Left cardiac atrium (tissue), 4 donors: Measurements from ENCODE around the gene RASSF8. TPM values are rescaled to one million over a fixed set of nuclear protein-coding genes. Genes with fewer than 3 reads are reported as not detected.

Source experiments
- ATAC-seq, 2 donors: fragments of 200-7000 bp; cut with Tn5 transposase; one replicate each; pipeline ENCODE4 v1.9.1; 2020; ENCODE audit warnings: mild to moderate bottlenecking in 2 of 2, moderate library complexity in 2 of 2
- DNase-seq: peaks from one replicate; pipeline ENCODE4 v3.0.0-alpha.2; 2020
- intact Hi-C, 2 donors: fragments of 100-400 bp; cut with DNase I; formaldehyde crosslinking; loops; one replicate each; pipeline versions ENCODE4 v1.14.1 to v1.15.1; 2022 to 2023
- total RNA-seq, 2 donors: library from RNA; stranded (reverse); fragmentation: NEBNext Ultra II Directional; extraction: Animal tissue kit (Norgen Biotek cat#: 25700); gene quantifications; one replicate each; pipeline ENCODE4 v1.2.1, GENCODE V29; 2021
- donor health status: DM: no; HTN: yes; CAD: no.
- donor health status: DM: no; HTN: yes; CAD: no; lungs with severe emphysema.
- donor health status: DM: yes; HTN: yes; CAD: no.
- donor health status: Dilated cardiomyopathy.

Gene RASSF8
- total RNA-seq, 2 donors from 2014 or later = 60.0 to 81.4 TPM

DNA sequence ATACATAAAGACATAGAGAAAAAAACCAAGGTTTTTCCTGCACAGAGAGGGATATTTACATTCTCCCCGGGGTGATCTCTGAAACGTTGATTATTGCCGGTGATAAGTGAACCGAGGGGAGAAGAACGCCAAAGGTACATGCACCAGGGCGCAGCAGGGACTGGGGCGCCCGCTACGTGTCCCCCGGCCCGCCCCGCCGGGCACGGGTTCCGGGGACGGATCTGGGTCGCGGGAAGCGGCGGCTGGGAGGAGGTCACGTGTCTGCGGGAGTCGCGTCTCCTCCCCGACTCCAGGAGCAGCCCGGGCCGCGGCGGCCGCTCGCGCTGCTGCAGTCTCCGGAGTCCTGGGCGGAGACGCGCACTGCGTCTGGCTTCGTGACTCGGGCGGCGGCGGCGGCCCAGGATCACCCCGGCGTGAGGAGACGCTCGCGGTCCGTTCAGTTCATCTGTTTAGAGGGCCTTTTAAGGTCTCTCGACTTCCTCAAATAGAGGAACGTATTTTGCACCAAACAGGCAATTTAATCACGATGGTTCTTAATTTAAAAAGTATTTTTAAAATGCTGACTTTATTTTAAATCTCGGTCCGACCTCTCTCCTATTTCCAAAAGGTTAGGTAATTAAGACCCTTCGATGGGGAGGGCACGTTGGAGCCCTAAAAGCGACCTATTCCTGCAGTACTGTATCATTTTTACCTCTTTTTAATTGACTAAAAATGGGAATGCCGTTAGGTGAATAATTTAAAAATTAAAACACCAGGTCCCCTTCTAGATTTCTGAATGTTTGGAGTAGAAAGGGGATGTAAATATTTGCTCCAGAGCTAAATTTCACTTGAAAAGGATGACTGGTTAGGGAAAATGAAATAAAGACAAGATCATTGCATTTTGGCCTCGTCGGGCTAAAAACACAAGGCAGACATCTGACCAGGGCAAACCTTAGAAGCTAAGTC lies 168.1 kb downstream of the RASSF8 start:
- ATAC-seq = peak; percentile 74 to 82
- intact Hi-C loops = loop anchor here in 1 of 2 donors (5.0 kb wide), 1 partner anchor 71 kb away; the partner anchor contains the start of gene SSPN

DNA sequence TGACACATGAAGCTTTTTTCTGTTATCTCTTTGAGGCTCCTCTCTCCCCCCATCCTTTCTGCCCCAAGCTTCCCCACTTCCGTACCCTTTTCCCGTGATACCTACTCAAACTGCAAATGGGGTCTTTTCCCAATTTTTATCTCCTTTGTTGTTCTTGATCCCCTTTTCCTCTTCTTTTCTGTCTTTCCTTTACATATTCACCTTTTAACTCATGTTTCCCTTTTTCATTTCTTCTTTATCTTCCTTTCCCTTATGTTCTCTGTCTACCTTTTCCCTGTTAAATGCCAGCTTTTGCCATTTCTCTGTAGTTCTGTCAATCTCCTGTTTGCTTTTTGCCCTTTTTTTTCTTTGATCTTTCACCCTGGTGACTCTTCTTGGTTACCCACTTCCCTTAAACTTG lies 168.9 kb downstream of the RASSF8 start:
- DNase-seq (no peak), ATAC-seq (no peak)
- intact Hi-C loops = loop anchor here in 1 of 2 donors (5.0 kb wide), 1 partner anchor 70 kb away; the partner anchor contains the start of gene SSPN

More for the DNA sequence above, 168.1 kb downstream of the RASSF8 start:
- DNase-seq = peak; percentile 89

DNA sequence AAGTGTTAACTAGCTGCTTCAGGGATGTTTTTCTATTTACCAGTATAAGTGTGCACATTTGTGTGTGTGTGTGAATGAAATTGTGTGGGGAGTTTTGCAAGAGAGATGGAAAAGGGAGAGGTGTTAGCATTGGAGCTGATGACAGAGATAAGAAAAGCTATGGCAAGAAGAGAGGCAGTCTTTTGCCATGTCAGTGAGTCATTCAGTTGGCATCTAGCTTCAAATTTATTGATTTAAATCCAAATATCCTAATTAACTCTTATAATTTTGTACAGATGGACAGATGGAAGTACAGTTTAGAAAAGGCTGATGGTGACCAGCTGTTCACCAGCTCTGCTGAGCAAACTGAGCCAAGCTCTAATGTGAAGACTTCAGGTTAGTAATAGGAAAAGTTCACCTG lies 169.7 kb downstream of the RASSF8 start:
- ATAC-seq (no peak), DNase-seq (no peak)
- intact Hi-C loops = loop anchor here in 1 of 2 donors (5.0 kb wide), 1 partner anchor 69 kb away; the partner anchor contains the start of gene SSPN

Other genes starting within 250 kb of the RASSF8 start
- 10 to 100 TPM; 18.6 to 35.8 TPM for gene BHLHE41, start 166.4 kb downstream of the RASSF8 start, total RNA-seq
- 100 to 1,000 TPM; 103 to 114 TPM for gene SSPN, start 236.9 kb downstream of the RASSF8 start, total RNA-seq